Ovary (tissue), 3 donors: ENCODE measurements around the gene PARD3B.

ENCODE experiments used
- CTCF ChIP-seq, 3 donors: fragments of 450-650 bp in 2 of 3; fragments of 200-600 bp in 1 of 3; IDR thresholded peaks; one replicate each; pipeline versions ENCODE4 v1.5.1 to v1.8.0; 2016 to 2022; ENCODE audit warnings: antibody characterized with exemption in 3 of 3, mild to moderate bottlenecking in 1 of 3
- POLR2A ChIP-seq: fragments of 450-650 bp; IDR thresholded peaks from one replicate; pipeline ENCODE4 v1.6.1; 2017; ENCODE audit warnings: antibody characterized with exemption, mild to moderate bottlenecking, moderate library complexity
- donor health status: DM: no; HTN: no; CAD: no.

- no peak for TF ChIP-seq CTCF (IDR thresholded peaks at IDR 0.05)
- TF ChIP-seq POLR2A, result no peak
These were observed 317.5 kb downstream of the PARD3B start for GRCh38 chr2:204862809-204863208.
